Activated CD8-positive, alpha-beta memory T cell treated with anti-CD3 and anti-CD28 coated beads for 24 hours (primary cell): ENCODE measurements around the gene CD40LG.

Source experiments
- DNase-seq: peaks from one replicate; pipeline ENCODE4 v3.0.0-alpha.2; 2020

CD40LG gene

GRCh38 chrX:136647677-136648360, at the start of gene CD40LG:
TSS of gene CD40LG (plus strand) at chrX:136648158. CDS start at chrX:136648249, 91 bp downstream.
- no peak for DNase-seq

GRCh38 chrX:136598631-136599030, 49.3 kb upstream of the CD40LG start:
- no peak for DNase-seq

- DNase-seq = no peak
These were observed 47.9 kb upstream of the CD40LG start for GRCh38 chrX:136600059-136600458.

GRCh38 chrX:136607236-136607635, 40.7 kb upstream of the CD40LG start:
- DNase-seq = no peak

GRCh38 chrX:136608295-136608933, 39.5 kb upstream of the CD40LG start:
- peak; percentile 68 for DNase-seq

- DNase-seq = no peak
These were observed 30.8 kb upstream of the CD40LG start for GRCh38 chrX:136616987-136617685.

- no peak for DNase-seq
These were observed 28.0 kb upstream of the CD40LG start for GRCh38 chrX:136619899-136620505.

GRCh38 chrX:136620780-136621179, 27.2 kb upstream of the CD40LG start:
- no peak for DNase-seq

GRCh38 chrX:136622568-136622967, 25.4 kb upstream of the CD40LG start:
- no peak for DNase-seq

GRCh38 chrX:136623396-136623795, 24.6 kb upstream of the CD40LG start:
- no peak for DNase-seq

- DNase-seq = no peak
These were observed 22.7 kb upstream of the CD40LG start for GRCh38 chrX:136625246-136625645.

GRCh38 chrX:136626237-136626636, 21.7 kb upstream of the CD40LG start:
- no peak for DNase-seq

GRCh38 chrX:136626891-136627290, 21.1 kb upstream of the CD40LG start:
- DNase-seq = no peak

- DNase-seq = no peak
These were observed 20.5 kb upstream of the CD40LG start for GRCh38 chrX:136627409-136627808.

GRCh38 chrX:136629084-136629750, 18.7 kb upstream of the CD40LG start:
- no peak for DNase-seq

- DNase-seq = no peak
These were observed 17.1 kb upstream of the CD40LG start for GRCh38 chrX:136630881-136631280.

- no peak for DNase-seq
These were observed 12.7 kb upstream of the CD40LG start for GRCh38 chrX:136635235-136635634.

GRCh38 chrX:136636121-136636520, 11.8 kb upstream of the CD40LG start:
- DNase-seq = no peak

GRCh38 chrX:136639506-136640176, 8.3 kb upstream of the CD40LG start:
- DNase-seq = no peak

GRCh38 chrX:136643243-136643642, 4.7 kb upstream of the CD40LG start:
- DNase-seq = no peak

GRCh38 chrX:136646602-136647239, 1.2 kb upstream of the CD40LG start:
- no peak for DNase-seq

GRCh38 chrX:136650811-136651210, 2.9 kb downstream of the CD40LG start:
- DNase-seq = no peak
